ENCODE data around the gene MEI4.

Gene MEI4

GRCh38 chr6:77773157-77773822 is 120.5 kb downstream of the MEI4 start:
- TF ChIP-seq CTCF (IDR thresholded peaks at IDR 0.05; ENCODE audit: low read depth, low read length) = no peak
- H3K4me3 ChIP-seq (replicated peaks in 1 of 2; ENCODE audit: low read depth in 2 of 2, low read length in 2 of 2) = no peak overlapping the region
- no peak for DNase-seq (ENCODE audit: low read depth in 2 of 2)

- H3K4me3 ChIP-seq (replicated peaks in 1 of 2; ENCODE audit: low read depth in 2 of 2, low read length in 2 of 2) = no peak overlapping the region
- TF ChIP-seq CTCF (IDR thresholded peaks at IDR 0.05; ENCODE audit: low read depth, low read length) = no peak
- no peak for DNase-seq (ENCODE audit: low read depth in 2 of 2)
Observed at GRCh38 chr6:77774457-77774856, 121.6 kb downstream of the MEI4 start.

GRCh38 chr6:77776441-77776840 is 123.6 kb downstream of the MEI4 start:
- H3K4me3 ChIP-seq (replicated peaks in 1 of 2; ENCODE audit: low read depth in 2 of 2, low read length in 2 of 2) = no peak overlapping the region
- no peak for TF ChIP-seq CTCF (IDR thresholded peaks at IDR 0.05; ENCODE audit: low read depth, low read length)
- DNase-seq (ENCODE audit: low read depth in 2 of 2) = no peak

GRCh38 chr6:77778527-77778926 is 125.7 kb downstream of the MEI4 start:
- no peak for DNase-seq (ENCODE audit: low read depth in 2 of 2)
- no peak overlapping the region for H3K4me3 ChIP-seq (replicated peaks in 1 of 2; ENCODE audit: low read depth in 2 of 2, low read length in 2 of 2)
- no peak for TF ChIP-seq CTCF (IDR thresholded peaks at IDR 0.05; ENCODE audit: low read depth, low read length)

- H3K4me3 ChIP-seq (replicated peaks in 1 of 2; ENCODE audit: low read depth in 2 of 2, low read length in 2 of 2) = no peak overlapping the region
- TF ChIP-seq CTCF (IDR thresholded peaks at IDR 0.05; ENCODE audit: low read depth, low read length) = no peak
- DNase-seq (ENCODE audit: low read depth in 2 of 2) = no peak
Observed at GRCh38 chr6:77786935-77787629, 134.2 kb downstream of the MEI4 start.

DNA sequence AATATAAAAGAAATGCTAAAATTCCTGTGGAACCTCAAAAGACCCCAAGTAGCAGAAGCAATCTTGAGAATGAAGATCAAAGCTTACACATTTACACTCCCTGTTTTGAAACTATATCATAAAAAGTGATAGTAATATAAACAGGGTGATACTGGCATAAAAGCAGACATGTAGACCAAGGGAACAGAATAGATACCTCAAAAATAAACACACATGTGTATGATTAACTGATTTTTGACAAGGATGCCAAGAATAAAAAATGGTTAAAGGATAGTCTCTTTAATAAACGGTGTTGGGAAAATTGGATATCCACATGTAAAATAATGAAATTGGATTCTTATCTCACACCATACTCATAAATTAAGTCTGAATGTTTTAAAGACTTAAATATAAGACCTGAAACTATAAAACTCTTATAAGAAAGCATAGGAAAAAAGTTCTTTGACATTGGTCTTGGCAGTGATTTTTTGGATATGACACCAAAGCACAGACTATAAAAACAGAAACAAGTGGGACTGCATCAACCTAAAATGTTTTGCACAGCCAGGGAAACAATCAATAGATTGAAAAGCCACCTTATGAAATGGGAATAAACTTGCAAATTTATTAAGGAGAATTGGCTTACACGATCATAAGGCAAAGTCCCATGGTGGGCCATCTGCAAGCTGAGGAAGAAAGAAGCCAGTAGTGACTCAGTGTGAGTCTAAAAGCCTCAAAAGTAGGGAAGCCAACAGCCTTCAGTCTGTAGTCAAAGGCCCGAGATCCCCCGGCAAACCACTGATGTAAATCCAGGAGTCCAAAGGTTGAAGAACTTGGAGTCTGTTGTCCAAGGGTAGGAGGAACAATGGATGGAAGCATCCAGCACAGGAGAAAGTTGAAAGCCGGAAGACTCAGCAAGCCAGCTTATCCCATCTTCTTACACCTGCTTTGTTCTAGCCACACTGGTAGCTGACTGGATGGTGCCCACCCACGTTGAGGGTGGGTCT is 144.3 kb downstream of the MEI4 start:
- TF ChIP-seq CTCF (IDR thresholded peaks at IDR 0.05; ENCODE audit: low read depth, low read length) = no peak

More for the DNA sequence above, 144.3 kb downstream of the MEI4 start:
- H3K4me3 ChIP-seq (replicated peaks in 1 of 2; ENCODE audit: low read depth in 2 of 2, low read length in 2 of 2) = no peak overlapping the region
- no peak for DNase-seq (ENCODE audit: low read depth in 2 of 2)
